ENCODE measurements around the gene CYB561. TPM values are rescaled to one million over a fixed set of nuclear protein-coding genes. Genes with fewer than 3 reads are reported as not detected.

CYB561 gene
- total and polyA plus RNA-seq, 2 of the 4 experiments (the other 2 are of a cell fraction) = 2.5 to 3.0 TPM

DNA sequence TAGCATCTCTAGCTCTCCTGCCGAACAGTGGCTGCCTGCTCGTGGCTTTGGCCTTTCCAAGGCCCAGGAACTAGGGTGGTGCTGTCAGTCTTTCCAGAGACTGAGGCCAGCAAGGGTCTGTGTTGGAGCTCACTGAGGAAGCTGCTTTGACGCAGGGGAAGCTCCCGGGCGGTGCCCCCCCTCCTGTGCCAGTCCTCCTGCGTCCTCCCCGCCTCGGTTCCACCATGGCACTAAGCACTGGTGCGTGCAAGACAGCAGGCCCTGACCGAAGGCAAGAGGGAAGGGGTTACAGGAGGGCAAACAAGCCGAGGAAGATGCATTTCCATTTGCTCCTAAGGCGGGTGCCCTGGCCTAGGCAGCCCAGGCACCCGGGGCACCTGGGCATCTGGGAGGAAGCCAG is 4.5 kb downstream of the CYB561 start:
- dilution Hi-C loops (cut with HindIII; ENCODE audit: low sequenced_read_pairs, unreplicated experiment) (no loop called here), intact Hi-C loops (cut with micrococcal nuclease) (no loop called here), in situ Hi-C loops (cut with MboI; ENCODE audit: low sequenced_read_pairs) (no loop called here)
- H2BK15ac ChIP-seq (ENCODE audit: low read depth, low read length) = no peak overlapping the region
- DNase-seq (no peak), ATAC-seq (ENCODE audit: low read depth) (no peak)
- no peak overlapping the region for H2AK5ac ChIP-seq (ENCODE audit: low read depth, low read length)
- no peak overlapping the region for H2BK20ac ChIP-seq (ENCODE audit: low read depth, low read length)
- no peaks in the 10 kb centered on the region for H3K9me1 ChIP-seq (ENCODE audit: insufficient read depth, low read length)
- H2BK120ac ChIP-seq (ENCODE audit: low read depth, low read length) = no peak overlapping the region
- CTCF ChIA-PET = no interaction called here
- 91% methylated on average over 4 of the region's 13 CpGs; no CpG with 5 or more reads in 1 of the 2 experiments for WGBS, 2 experiments (ENCODE audit: extremely low coverage in 2 of 2, insufficient read length in 1 of 2)
- peaks cover 4% of the 10 kb centered on the region for H3K4me1 ChIP-seq (ENCODE audit: control insufficient read depth, insufficient read depth, low read length)
- no peak overlapping the region for H3K27ac ChIP-seq (ENCODE audit: insufficient read depth, low read length)
- no peak overlapping the region for H3K4me3 ChIP-seq (ENCODE audit: insufficient read depth, low read depth, low read length)
- H2AK9ac ChIP-seq (replicated peaks; ENCODE audit: low read depth, low read length, poor library complexity) = no peak overlapping the region
- no peak overlapping the region for H3K4me2 ChIP-seq (ENCODE audit: low read depth, low read length)
- no peak for TF ChIP-seq RAD21 (IDR thresholded peaks at IDR 0.05; ENCODE audit: low read length)
- no peaks in the 10 kb centered on the region for H3K9me3 ChIP-seq (ENCODE audit: control insufficient read depth, insufficient read depth, low read length)
- H3K27me3 ChIP-seq (ENCODE audit: control insufficient read depth, insufficient read depth, low read length) = no peaks in the 10 kb centered on the region
- no peak overlapping the region for H3K4ac ChIP-seq (ENCODE audit: low read depth, low read length)
- no peak overlapping the region for H3K9ac ChIP-seq (ENCODE audit: low read depth, low read length)
- H4K8ac ChIP-seq (ENCODE audit: low read depth in 2 of 2, low read length in 2 of 2) = no peak overlapping the region
- no peaks in the 10 kb centered on the region for H4K20me1 ChIP-seq (ENCODE audit: insufficient read depth, low read length)
- POLR2A ChIA-PET (ENCODE audit: unreplicated experiment) = no interaction called here
- H3K36me3 ChIP-seq (ENCODE audit: control insufficient read depth, insufficient read depth, low read length) = no peaks in the 10 kb centered on the region
- no peak overlapping the region for H3K14ac ChIP-seq (replicated peaks; ENCODE audit: low read depth, low read length)
- H2AFZ ChIP-seq (replicated peaks; ENCODE audit: low read length, poor library complexity) = no peak overlapping the region
- no peak overlapping the region for H3K23ac ChIP-seq (ENCODE audit: low read depth, low read length)
- BruUV-seq (replicated peaks) = no TSS peak
- H3K79me1 ChIP-seq (ENCODE audit: low read depth in 1 of 2, low read length in 2 of 2) = no peaks in the 10 kb centered on the region
- H4K5ac ChIP-seq (ENCODE audit: low read depth, low read length) = no peak overlapping the region
- H3K18ac ChIP-seq (ENCODE audit: low read depth, low read length) = no peak overlapping the region
- no peak overlapping the region for H2BK5ac ChIP-seq (ENCODE audit: low read depth, low read length, poor library complexity, severe bottlenecking)
- no peak overlapping the region for H4K91ac ChIP-seq (ENCODE audit: insufficient read depth, low read depth, low read length)
- no peak overlapping the region for H3K56ac ChIP-seq (ENCODE audit: extremely low read depth, insufficient read depth, low read length)

Data from IMR-90 (cell line).